Embryonic facial prominence (tissue), 1 donor: Measurements from ENCODE around the gene ARHGEF28.

Experiments used
- DNase-seq: peaks from one replicate; pipeline ENCODE4 v3.0.0-alpha.2; 2016; ENCODE audit errors: extremely low spot score

Gene ARHGEF28

GRCh38 chr5:73935719-73936118 is 309.7 kb downstream of the ARHGEF28 start:
- DNase-seq = no peak

GRCh38 chr5:73938280-73938937 is 312.4 kb downstream of the ARHGEF28 start:
- peak; percentile 31 for DNase-seq

- no peak for DNase-seq
These were observed 312.9 kb downstream of the ARHGEF28 start for GRCh38 chr5:73938938-73939320.

GRCh38 chr5:73939557-73939956 is 313.6 kb downstream of the ARHGEF28 start:
- no peak for DNase-seq

GRCh38 chr5:73940026-73940425 is 314.0 kb downstream of the ARHGEF28 start:
- DNase-seq = no peak

- DNase-seq = no peak
These were observed 314.8 kb downstream of the ARHGEF28 start for GRCh38 chr5:73940801-73941200.

- no peak for DNase-seq
These were observed 316.8 kb downstream of the ARHGEF28 start for GRCh38 chr5:73942783-73943182.

- no peak for DNase-seq
These were observed 317.4 kb downstream of the ARHGEF28 start for GRCh38 chr5:73943397-73943796.

GRCh38 chr5:73944581-73944980 is 318.6 kb downstream of the ARHGEF28 start:
- DNase-seq = no peak

GRCh38 chr5:73945505-73945904 is 319.5 kb downstream of the ARHGEF28 start:
- no peak for DNase-seq

GRCh38 chr5:73946278-73946677 is 320.3 kb downstream of the ARHGEF28 start:
- no peak for DNase-seq

GRCh38 chr5:73946919-73947602 is 321.1 kb downstream of the ARHGEF28 start:
- no peak for DNase-seq

- DNase-seq = no peak
These were observed 322.1 kb downstream of the ARHGEF28 start for GRCh38 chr5:73947906-73948640.

GRCh38 chr5:73948720-73949119 is 322.7 kb downstream of the ARHGEF28 start:
- DNase-seq = no peak

- DNase-seq = no peak
These were observed 324.5 kb downstream of the ARHGEF28 start for GRCh38 chr5:73950441-73950873.

- no peak for DNase-seq
These were observed 325.0 kb downstream of the ARHGEF28 start for GRCh38 chr5:73950912-73951430.

GRCh38 chr5:73952872-73953271 is 326.9 kb downstream of the ARHGEF28 start:
- DNase-seq = no peak

GRCh38 chr5:73954381-73954780 is 328.4 kb downstream of the ARHGEF28 start:
- DNase-seq = no peak

GRCh38 chr5:73955271-73955846 is 329.4 kb downstream of the ARHGEF28 start:
- no peak for DNase-seq

- no peak for DNase-seq
These were observed 331.5 kb downstream of the ARHGEF28 start for GRCh38 chr5:73957397-73958001.

GRCh38 chr5:73958037-73958436 is 332.0 kb downstream of the ARHGEF28 start:
- DNase-seq = no peak

- no peak for DNase-seq
These were observed 334.0 kb downstream of the ARHGEF28 start for GRCh38 chr5:73960023-73960422.
